GM19035 (cell line): Measurements from ENCODE around the gene IL16.

Experiments used
- ATAC-seq: cut with Tn5 transposase; IDR thresholded peaks from one replicate; pipeline ENCODE4 v1.9.1; 2021; ENCODE audit not compliant: unreplicated experiment

Gene IL16

DNA sequence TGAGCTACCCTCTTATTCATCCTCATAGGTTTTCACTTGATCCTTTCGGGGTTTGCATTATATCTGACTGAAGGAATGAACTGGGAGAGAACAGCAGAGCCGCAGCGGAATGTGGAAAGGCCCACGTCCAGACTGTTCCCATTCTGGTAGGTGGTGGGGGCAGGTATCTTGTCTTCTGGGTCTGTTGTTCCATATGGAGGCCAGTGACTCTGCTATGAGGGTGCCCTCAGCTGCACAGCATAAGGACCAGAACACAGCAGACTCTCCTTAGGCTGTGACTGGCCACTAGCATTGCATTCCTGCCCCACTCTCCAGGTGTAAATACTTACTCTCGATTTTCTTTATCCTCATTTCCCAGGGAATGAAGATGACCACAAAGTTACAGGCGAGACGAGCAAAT lies 165.2 kb downstream of the IL16 start:
- ATAC-seq, result no peak

DNA sequence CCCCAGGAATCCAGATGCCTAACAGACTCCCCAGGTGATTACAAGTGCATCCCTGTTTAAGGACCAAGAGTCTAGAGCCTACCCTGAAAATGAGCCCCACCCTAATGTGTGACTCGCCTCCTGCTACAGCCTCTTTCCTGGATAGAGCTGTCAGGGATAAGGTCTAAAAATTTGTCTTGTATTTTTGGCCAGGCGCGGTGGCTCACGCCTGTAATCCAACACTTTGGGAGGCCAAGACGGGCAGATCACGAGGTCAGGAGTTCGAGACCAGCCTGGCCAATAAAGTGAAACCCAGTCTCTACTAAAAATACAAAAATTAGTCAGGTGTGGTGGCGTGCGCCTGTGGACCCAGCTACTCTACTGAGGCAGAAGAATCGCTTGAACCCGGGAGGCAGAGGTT lies 166.1 kb downstream of the IL16 start:
- ATAC-seq, result no peak

DNA sequence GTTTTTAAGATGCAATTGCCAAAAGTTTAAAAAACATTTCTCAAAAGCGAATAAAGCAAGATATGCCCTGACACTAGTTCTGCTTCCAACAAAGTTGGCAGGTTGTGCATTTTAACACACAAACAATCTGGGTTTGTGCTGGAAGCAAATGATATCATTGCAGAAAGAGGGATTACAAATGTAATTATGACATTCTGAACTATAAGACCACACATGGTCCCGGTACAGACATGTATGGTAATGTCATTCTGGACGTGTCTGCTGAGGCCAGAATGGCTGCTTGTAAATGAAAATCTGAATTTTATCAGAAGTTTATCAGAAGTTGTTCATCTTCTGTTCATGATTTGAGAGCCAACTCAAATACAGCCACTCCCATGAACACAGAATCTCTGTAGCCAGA lies 166.6 kb downstream of the IL16 start:
- ATAC-seq, result no peak
